ENCODE measurements around the gene UNC13A.

- TF ChIP-seq CEBPB (IDR thresholded peaks at IDR 0.05; ENCODE audit: low read depth), result no peak
- TF ChIP-seq CTCF (IDR thresholded peaks at IDR 0.05 in 2 of 3, conservative IDR thresholded peaks at IDR 0.05 in 1 of 3; ENCODE audit: borderline replicate concordance in 1 of 3, insufficient read depth in 1 of 3, low read depth in 2 of 3, low read length in 2 of 3), result peak in 2 of 3 experiments; percentile 59; a peak in 5 of 6 replicates
- TF ChIP-seq REST (IDR thresholded peaks at IDR 0.05; ENCODE audit: low read depth), result no peak
- no peak for TF ChIP-seq POLR2AphosphoS5 (IDR thresholded peaks at IDR 0.05; ENCODE audit: low read depth, low read length)
- no peak for TF ChIP-seq ATF3 (IDR thresholded peaks at IDR 0.05)
- peak; percentile 74 for TF ChIP-seq RAD21 (IDR thresholded peaks at IDR 0.05; ENCODE audit: low read depth)
- no peak for TF ChIP-seq POLR2A (IDR thresholded peaks at IDR 0.05; ENCODE audit: borderline replicate concordance, extremely low read depth, insufficient read depth, insufficient read length)
- TF ChIP-seq YY1 (IDR thresholded peaks at IDR 0.05; ENCODE audit: extremely low read depth, insufficient replicate concordance, low read depth, low read length), result no peak
- no peak for TF ChIP-seq EZH2 (IDR thresholded peaks at IDR 0.05)
- no peak for TF ChIP-seq ZBTB33 (IDR thresholded peaks at IDR 0.05; ENCODE audit: extremely low read depth, insufficient replicate concordance, low read length)
- TF ChIP-seq ZNF274 (IDR thresholded peaks at IDR 0.05; ENCODE audit: low read depth, low read length), result no peak
- TF ChIP-seq ELF1 (IDR thresholded peaks at IDR 0.05; ENCODE audit: borderline replicate concordance, low read depth), result no peak
- TF ChIP-seq MAX (IDR thresholded peaks at IDR 0.05), result no peak
Measured at GRCh38 chr19:17677002-17677401, 11.2 kb downstream of the UNC13A start.

Data from HCT116 (cell line).